NCI-H2196 treated with DMSO at 0.1 percent for 48 hours (cell line): ENCODE measurements around the gene XRRA1.
"Not testable (repeated sequence)": the region's sequence is repeated elsewhere in the genome, so short reads cannot be mapped to it uniquely, and the experiment has no call there.

Experiments
- DNase-seq: peaks from one replicate; lab custom pipeline; 2025; ENCODE audit not compliant: unreplicated experiment; lab: John Stamatoyannopoulos, UW

The XRRA1 gene

DNA sequence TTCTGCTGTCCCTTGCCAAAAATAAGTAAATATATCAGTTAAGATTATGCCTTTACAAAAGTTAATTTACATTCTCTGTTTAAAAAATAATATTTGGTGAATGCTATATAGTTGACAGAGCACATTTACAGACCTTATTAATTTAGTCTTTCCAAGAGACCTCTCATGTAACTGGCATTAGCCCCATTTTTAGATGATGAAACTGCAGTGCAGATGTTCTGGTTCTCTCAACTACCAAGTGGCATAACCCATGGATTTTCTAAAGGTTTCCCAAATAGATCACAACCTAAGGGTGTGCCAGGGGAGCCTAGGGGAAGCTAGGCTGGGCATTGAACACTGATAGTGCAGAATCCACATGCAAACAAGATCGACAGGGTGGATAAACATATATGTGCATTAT, 111.7 kb downstream of the XRRA1 start:
- no peak for DNase-seq

DNA sequence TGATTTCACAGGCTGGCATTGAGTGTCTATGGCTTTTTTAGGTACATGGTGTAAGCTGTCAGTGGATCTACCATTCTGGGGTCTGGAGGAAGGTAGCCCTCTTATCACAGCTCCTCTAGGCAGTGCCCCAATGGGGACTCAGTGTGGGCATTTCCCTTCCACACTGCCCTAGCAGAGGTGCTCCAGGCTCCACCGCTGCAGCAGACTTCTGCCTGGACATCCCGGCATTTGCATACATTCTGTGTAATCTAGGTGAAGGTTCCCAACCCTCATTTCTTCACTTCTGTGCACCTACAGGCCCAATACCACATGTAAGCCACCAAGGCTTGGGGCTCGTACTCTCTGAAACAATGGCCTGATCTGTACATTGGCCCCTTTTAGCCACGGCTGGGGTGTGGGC, 122.0 kb downstream of the XRRA1 start:
- no peak for DNase-seq

DNA sequence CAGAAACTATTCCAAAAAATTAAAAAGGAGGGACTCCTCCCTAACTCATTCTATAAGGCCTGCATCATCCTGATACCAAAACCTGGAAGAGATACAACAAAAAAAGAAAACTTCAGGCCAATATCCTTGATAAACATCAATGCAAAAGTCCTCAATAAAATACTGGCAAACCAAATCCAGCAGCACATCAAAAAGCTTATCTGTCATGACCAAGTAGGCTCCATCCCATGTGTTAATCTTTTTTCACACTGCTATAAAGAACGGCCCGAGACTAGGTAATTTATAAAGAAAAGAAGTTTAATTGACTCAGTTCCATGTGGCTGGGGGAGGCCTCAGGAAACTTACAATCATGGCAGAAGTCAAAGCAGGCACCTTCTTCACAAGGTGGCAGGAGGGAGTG, 123.3 kb downstream of the XRRA1 start:
- DNase-seq: not testable (repeated sequence)

DNA sequence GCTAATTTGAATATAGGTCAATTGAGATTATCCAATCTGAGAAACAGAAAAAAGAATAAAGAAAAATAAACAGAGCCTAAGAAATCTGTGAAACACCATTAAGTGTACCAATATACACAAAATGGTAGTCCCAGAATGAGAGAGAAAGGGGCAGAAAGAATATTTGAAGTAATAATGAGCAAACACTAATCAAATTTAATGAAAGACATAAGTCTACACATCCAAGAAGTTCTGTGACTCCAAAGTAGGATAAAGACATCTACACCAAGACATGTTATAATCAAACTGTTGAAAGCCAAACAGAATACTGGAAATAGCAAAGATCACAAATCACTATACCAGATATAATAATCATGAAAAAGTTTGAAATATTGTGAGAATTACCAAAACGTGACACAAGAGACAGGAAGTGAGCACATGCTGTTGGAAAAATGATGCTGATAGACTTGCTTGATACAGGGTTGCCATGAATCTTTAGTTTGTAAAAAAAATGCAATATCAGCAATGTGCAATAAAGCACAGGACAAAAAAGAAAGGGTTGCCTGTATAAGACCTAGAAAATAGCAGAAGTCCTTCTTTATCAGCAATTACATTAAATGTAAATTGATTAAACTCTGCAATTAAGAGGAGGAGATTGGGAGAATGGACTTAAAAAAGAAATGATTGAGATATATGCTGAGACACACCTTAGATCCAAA, 124.5 kb downstream of the XRRA1 start:
- no peak for DNase-seq

DNA sequence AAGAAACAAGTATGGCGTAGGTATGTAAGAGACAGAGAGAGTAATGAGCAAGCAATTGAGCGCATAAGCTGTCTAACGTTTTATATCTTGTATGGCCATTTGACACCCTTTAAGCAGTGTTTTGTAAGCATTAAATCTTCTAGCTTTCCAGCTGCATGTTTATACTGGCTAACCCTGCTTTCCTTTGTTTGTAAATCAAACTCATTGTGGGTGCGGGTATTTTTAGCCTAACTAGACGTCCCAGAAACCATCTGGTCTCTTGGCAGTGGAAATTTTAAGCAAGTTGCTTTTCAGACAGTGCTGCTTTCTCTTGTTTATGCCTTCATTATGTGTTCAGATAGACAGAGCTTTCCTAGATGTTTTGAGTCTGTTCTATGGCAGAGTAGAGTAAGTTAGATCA, 126.7 kb downstream of the XRRA1 start:
- DNase-seq: no peak

DNA sequence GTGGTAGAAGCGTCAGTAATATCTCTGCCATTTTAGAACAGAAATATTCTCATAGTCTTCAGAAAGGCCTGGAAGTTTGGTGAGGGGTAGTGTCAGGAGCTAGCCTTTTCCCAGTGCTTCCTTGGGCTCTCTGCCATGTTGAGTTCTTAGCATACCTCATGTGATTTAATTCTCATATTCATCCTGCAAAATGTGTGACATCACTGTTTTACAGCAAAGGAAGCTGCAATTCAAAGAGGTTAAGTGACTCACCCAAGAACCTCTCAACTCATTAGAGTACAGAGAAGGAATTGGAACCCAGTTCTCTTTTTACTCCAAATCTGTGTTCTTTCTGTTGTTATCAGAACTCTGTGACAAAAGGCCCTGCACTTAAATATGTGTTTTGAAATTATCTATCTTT, 128.1 kb downstream of the XRRA1 start:
- no peak for DNase-seq

DNA sequence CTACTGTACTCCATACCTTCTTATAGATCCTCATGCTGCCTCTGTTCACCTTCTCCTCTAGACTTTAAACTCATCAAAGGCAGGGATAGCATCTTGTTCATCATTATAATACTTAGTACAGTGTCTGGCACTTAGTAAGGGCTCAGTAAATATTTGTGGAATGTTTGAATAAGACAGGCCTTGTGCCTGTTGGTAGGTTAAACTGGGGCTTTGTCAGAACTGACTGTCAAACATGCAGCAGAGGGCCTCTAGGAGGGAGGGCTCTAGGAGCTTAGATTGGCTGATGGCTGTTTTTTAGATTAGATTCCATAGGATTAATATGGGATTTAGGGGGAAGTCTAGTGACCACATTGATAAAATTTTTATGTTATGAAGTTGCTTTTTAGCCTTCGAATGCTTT, 129.5 kb downstream of the XRRA1 start:
- no peak for DNase-seq

DNA sequence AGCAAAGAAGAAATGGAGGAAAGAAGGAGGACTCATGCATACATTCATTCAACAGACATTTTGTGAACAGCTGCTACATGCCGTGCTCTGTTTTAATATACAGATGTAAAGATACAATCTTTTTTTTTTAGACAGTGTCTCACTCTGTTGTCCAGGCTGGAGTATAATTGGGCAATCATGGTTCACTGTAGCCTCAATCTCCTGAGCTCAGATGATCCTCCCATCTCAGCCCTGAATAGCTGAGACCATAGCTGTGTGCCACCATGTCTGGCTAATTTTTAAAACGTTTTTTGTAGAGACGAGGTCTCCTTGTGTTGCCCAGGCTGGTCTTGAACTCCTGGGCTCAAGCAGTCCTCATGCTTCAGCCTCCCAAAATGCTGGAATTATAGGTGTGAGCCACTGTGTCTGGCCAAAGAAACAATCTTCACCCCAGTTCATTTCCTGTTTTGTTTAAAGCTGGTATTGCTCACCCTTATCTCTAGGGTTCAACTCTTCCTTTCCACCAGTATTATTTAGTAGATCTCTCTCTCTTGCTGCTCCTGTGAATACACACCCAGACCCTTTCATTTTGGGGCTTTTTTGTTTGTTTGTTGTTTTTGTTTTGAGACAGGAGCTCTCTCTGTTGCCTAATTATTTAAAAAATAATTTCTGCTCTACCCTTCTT, 130.5 kb downstream of the XRRA1 start:
- DNase-seq: no peak

DNA sequence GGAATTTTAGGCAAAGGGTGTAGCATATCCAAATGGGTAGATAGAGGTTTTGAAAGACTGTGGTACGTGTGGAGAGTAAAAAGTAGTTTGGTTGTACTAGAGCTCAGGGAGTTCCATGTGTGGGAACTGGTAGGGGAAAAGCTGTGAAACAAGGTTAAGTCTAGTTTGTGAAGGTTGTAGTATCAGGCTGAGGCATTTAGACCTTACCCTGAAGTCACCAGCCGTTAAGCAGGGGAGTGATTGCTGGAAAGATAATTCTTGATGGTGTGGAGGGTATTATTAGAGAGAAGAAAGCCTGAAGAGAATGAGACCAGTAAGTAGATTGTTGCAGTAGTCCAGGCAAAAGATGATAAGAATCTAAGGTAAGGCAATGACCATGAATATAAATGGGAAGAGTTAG, 132.2 kb downstream of the XRRA1 start:
- DNase-seq: no peak

DNA sequence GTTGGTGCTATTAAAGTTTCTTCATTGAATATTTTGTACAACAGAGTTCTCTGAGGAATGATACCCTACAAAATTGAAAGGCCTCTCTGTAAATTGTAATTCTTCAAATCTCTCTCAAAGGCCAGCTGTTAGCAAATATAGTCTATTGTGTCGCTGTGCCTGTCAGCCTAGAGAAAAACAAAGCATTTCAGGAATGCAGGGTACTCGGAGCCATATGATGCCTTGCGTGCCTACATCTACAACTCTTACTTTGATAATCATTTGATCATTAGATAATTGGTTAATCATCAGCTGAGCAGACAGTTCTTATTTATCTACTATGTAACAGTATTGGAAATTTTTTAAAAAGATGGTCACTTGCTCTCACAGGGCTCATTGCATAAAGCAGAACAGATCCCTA, 132.9 kb downstream of the XRRA1 start:
- DNase-seq: no peak

DNA sequence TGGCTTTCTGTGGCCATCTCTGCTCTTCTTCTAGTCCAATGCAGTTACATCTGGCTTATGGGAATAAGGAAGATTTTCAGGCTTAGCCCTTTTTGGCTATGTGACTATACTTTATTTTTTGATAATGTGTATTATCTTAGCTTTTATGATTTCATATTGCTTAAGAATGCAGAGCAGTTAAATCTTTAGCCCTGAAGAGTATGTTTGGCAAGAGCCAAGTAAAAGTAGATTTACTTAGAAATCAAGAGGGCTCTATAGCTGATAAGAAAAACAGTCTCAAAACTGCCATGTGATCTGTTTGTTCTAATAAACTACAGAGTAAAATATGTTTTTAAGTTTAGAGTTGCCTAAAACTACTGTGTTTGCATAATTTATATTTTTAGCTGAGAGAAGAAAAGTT, 139.1 kb downstream of the XRRA1 start:
- no peak for DNase-seq

DNA sequence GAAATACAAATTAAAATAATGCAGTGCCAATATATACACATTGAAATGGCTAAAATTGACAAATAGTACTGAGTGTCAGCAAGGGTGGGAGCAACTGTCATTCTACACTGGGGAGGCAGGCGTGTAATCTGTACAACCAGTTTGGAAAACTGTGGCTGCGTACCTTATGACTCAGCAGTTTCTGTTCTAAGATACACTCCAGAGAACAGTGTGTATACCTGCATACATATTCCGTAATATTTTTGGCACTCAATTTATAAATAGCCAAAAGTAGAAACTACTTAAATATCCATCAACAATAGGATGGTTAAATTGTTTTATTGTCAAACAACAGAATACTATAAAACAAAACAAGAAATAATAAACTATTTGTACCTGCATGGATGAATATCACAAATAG, 142.6 kb downstream of the XRRA1 start:
- DNase-seq: no peak

DNA sequence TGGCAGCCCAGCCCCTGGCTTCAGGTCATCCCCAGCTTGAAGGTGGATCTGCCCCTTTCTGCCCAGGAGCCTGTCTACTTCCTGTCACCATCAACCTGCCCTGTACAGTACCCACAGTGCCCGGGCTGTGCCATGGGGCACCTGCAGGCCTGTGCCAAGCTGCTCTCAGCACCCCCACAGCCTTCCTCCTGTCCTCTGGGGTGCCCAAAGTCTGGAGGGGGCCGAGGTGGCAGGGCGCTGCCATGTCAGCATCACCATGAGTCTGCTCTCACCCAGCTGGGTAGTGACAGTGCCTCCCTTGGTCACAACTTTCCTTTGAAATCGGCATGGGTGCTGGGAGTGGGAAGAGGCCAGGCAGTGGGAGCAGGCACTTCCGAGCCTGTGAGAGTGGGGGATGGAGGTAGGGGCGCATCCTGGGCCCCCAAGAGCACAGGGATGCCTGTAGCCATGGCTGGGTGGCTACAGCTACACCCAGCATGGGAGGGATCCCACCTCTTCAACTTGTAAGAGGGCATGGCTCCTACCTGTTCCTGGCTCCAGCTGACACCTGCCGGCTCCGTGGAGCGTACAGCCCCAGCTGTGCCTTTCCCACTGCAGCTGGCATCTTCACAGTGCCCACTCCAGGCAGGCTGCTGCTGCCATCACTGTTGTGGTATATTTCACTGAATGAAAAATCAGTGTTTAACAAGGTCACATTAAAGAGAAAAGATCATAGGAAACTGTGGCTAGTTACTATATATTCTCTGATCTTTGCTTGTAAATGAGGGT, 157.4 kb downstream of the XRRA1 start:
- DNase-seq: no peak
